Measurements from ENCODE around the gene KLHL2. TPM values are rescaled to one million over a fixed set of nuclear protein-coding genes. Genes with fewer than 3 reads are reported as not detected.
A peak's percentile ranks its signal among the peaks of the same experiment; 100 is the strongest.

Gene KLHL2
- total RNA-seq, 1 experiment from 2014 or later = 26.4 TPM

DNA sequence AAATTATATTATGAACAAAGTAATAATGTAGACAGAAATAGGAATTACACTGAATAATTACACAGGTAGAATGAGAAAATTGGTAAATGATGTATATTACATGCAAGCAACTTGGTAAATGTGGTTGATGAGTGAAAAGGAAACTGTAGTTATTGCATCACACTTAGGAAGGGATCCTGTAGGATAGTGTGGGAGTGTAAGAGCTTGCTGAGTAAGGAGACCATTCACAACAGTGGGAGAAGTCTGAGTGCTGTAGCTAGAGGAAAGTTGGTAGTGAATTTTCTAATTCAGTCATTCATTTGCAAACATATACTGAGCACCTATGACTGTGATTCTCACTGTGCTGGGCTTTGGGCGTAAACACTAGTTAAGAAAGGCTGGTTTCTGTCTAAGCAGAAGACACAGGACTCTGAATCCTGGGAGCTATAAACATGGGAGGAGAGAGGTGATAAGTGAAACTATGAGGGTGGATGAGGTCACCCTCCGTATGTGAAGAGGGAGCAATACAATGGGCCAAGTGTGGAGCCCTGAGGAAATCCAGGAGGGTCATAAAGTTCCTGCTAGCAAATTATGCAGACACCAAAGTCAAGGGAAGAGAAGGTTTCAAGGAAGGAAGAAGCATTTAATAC, 157.2 kb downstream of the KLHL2 start:
- ChIA-PET POLR2A (ENCODE audit: unreplicated experiment) (no interaction called here), CTCF (no interaction called here)
- intact Hi-C loops (cut with micrococcal nuclease; ENCODE audit: unreplicated experiment) = no loop called here
- no TSS peak for BruUV-seq (replicated peaks)
- Histone ChIP-seq H3F3A (ENCODE audit: insufficient read depth, low read depth) (no peaks in the 10 kb centered on the region), H3K9me2 (ENCODE audit: insufficient read depth) (no peaks in the 10 kb centered on the region), H3K4me3 (no peak overlapping the region), H3K4me1 (replicated peaks; ENCODE audit: insufficient read depth) (peaks cover 3% of the 10 kb centered on the region; the same call in 1 of the 2 replicates), H3K9me3 (ENCODE audit: insufficient read depth, low read depth) (no peaks in the 10 kb centered on the region), H3K36me3 (ENCODE audit: low read depth) (no peaks in the 10 kb centered on the region), H3K4me2 (no peak overlapping the region), H3K27ac (no peak overlapping the region), H3K27me3 (ENCODE audit: insufficient read depth, low read depth) (no peaks in the 10 kb centered on the region), H4K20me1 (ENCODE audit: insufficient read depth) (no peaks in the 10 kb centered on the region), H2AFZ (no peak overlapping the region), H3K79me2 (ENCODE audit: low read depth) (no peaks in the 10 kb centered on the region)
- TF ChIP-seq, protein P1, sequence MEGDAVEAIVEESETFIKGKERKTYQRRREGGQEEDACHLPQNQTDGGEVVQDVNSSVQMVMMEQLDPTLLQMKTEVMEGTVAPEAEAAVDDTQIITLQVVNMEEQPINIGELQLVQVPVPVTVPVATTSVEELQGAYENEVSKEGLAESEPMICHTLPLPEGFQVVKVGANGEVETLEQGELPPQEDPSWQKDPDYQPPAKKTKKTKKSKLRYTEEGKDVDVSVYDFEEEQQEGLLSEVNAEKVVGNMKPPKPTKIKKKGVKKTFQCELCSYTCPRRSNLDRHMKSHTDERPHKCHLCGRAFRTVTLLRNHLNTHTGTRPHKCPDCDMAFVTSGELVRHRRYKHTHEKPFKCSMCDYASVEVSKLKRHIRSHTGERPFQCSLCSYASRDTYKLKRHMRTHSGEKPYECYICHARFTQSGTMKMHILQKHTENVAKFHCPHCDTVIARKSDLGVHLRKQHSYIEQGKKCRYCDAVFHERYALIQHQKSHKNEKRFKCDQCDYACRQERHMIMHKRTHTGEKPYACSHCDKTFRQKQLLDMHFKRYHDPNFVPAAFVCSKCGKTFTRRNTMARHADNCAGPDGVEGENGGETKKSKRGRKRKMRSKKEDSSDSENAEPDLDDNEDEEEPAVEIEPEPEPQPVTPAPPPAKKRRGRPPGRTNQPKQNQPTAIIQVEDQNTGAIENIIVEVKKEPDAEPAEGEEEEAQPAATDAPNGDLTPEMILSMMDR (conservative IDR thresholded peaks at IDR 0.05) = no peak
- TF ChIP-seq EZH2 (IDR thresholded peaks at IDR 0.05; ENCODE audit: low read depth) = no peak
- no peak for DNase-seq

DNA sequence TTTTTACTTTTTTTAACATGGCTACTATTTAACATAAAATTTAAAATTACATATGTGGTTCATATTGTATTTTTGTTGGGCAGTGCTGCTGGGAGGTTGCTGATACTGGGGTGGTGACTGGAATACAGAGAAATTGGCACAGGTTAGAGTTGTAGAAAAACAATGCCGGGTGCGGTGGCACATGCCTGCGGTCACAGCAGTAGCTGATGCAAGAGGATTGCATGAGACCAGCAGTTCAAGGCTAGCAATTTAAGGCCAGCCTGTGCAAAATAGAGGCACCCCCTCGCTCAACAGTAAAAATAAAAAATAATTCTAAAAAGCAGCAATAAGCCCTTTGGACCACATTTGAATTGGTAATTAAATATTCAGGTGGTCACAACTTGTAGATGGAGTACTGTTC, 159.7 kb downstream of the KLHL2 start:
- Histone ChIP-seq H3K27me3 (ENCODE audit: insufficient read depth, low read depth) (no peaks in the 10 kb centered on the region), H3K4me3 (no peak overlapping the region), H3K9me2 (ENCODE audit: insufficient read depth) (no peaks in the 10 kb centered on the region), H3K79me2 (ENCODE audit: low read depth) (no peaks in the 10 kb centered on the region), H3K9me3 (ENCODE audit: insufficient read depth, low read depth) (no peaks in the 10 kb centered on the region), H3K27ac (no peak overlapping the region), H3K4me2 (no peak overlapping the region), H3K36me3 (ENCODE audit: low read depth) (no peaks in the 10 kb centered on the region), H4K20me1 (ENCODE audit: insufficient read depth) (no peaks in the 10 kb centered on the region), H2AFZ (no peak overlapping the region), H3K4me1 (replicated peaks; ENCODE audit: insufficient read depth) (no peaks in the 10 kb centered on the region), H3F3A (ENCODE audit: insufficient read depth, low read depth) (no peaks in the 10 kb centered on the region)
- peak in 1 of 2 experiments; percentile 36 for DNase-seq
- intact Hi-C loops (cut with micrococcal nuclease; ENCODE audit: unreplicated experiment) = no loop called here
- no peak for TF ChIP-seq EZH2 (IDR thresholded peaks at IDR 0.05; ENCODE audit: low read depth)
- TF ChIP-seq, protein P1 (conservative IDR thresholded peaks at IDR 0.05) = no peak
- CTCF ChIA-PET = no interaction called here
- no TSS peak for BruUV-seq (replicated peaks)
- POLR2A ChIA-PET (ENCODE audit: unreplicated experiment) = no interaction called here

DNA sequence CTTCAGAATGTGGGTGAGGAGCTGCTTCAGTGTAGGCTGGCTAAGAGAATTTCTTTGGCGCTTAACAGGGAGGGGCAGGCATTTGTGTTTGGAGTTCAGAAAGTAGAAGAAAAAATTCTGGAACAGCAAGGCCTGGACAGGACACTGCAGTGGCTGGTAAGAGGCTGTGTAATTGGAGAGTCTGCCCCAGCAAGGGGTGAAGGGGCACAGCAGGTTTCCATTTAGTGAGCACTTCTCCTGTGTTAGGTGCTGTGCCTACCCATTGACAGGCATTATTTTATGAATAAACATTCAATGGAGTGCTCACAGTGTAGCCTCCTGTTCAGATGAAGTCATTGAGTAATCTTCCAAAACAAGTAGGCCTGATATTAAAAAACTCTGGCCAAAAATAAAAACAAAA, 160.8 kb downstream of the KLHL2 start:
- Histone ChIP-seq H2AFZ (no peak overlapping the region), H3K4me1 (replicated peaks; ENCODE audit: insufficient read depth) (no peaks in the 10 kb centered on the region), H4K20me1 (ENCODE audit: insufficient read depth) (no peaks in the 10 kb centered on the region), H3K36me3 (ENCODE audit: low read depth) (no peaks in the 10 kb centered on the region), H3K27ac (no peak overlapping the region), H3K27me3 (ENCODE audit: insufficient read depth, low read depth) (no peaks in the 10 kb centered on the region), H3K4me2 (no peak overlapping the region), H3K9me3 (ENCODE audit: insufficient read depth, low read depth) (no peaks in the 10 kb centered on the region), H3F3A (ENCODE audit: insufficient read depth, low read depth) (no peaks in the 10 kb centered on the region), H3K79me2 (ENCODE audit: low read depth) (no peaks in the 10 kb centered on the region), H3K4me3 (no peak overlapping the region), H3K9me2 (ENCODE audit: insufficient read depth) (no peaks in the 10 kb centered on the region)
- POLR2A ChIA-PET (ENCODE audit: unreplicated experiment) = no interaction called here
- CTCF ChIA-PET = no interaction called here
- intact Hi-C loops (cut with micrococcal nuclease; ENCODE audit: unreplicated experiment) = no loop called here
- DNase-seq = no peak
- TF ChIP-seq, protein P1 (conservative IDR thresholded peaks at IDR 0.05) = no peak
- TF ChIP-seq EZH2 (IDR thresholded peaks at IDR 0.05; ENCODE audit: low read depth) = no peak
- no TSS peak for BruUV-seq (replicated peaks)

Data from PC-9 (cell line).